Activated CD8-positive, alpha-beta memory T cell treated with anti-CD3 and anti-CD28 coated beads for 48 hours (primary cell): ENCODE results near the gene KIF14.

ENCODE experiments used
- DNase-seq, 3 experiments: peaks; one replicate each; pipeline ENCODE4 v3.0.0-alpha.2; 2020; ENCODE audit warnings: low read depth in 2 of 3, low spot score in 2 of 3

KIF14 gene

GRCh38 chr1:200620273-200621131 lies at the start of gene KIF14:
Gene KIF14, minus strand, starts transcription at chr1:200620751. Its CDS starts 2,028 bp downstream, at chr1:200618723.
- DNase-seq, result peak; percentile 68 to 79 (median 78)

- DNase-seq, result peak; percentile 77 to 87 (median 80)
Observed at GRCh38 chr1:200669314-200670241, 49.0 kb upstream of the KIF14 start, which contains the start of gene DDX59. Gene DDX59, minus strand, starts transcription at chr1:200669907. Its CDS starts 3,167 bp downstream, at chr1:200666740.

GRCh38 chr1:200668514-200669313 lies 48.2 kb upstream of the KIF14 start:
- no peak for DNase-seq

GRCh38 chr1:200666309-200666708 lies 45.8 kb upstream of the KIF14 start:
- DNase-seq, result no peak

- no peak for DNase-seq
Observed at GRCh38 chr1:200665861-200666260, 45.3 kb upstream of the KIF14 start.

GRCh38 chr1:200660719-200661118 lies 40.2 kb upstream of the KIF14 start:
- DNase-seq, result no peak

GRCh38 chr1:200659269-200659668 lies 38.7 kb upstream of the KIF14 start:
- DNase-seq, result no peak

- no peak for DNase-seq
Observed at GRCh38 chr1:200658037-200658818, 37.7 kb upstream of the KIF14 start.

GRCh38 chr1:200654660-200655059 lies 34.1 kb upstream of the KIF14 start:
- DNase-seq, result no peak

GRCh38 chr1:200653022-200653462 lies 32.5 kb upstream of the KIF14 start:
- DNase-seq, result no peak

GRCh38 chr1:200652378-200652777 lies 31.8 kb upstream of the KIF14 start:
- DNase-seq, result no peak

- DNase-seq, result no peak
Observed at GRCh38 chr1:200646515-200646914, 26.0 kb upstream of the KIF14 start.

GRCh38 chr1:200644021-200644420 lies 23.5 kb upstream of the KIF14 start:
- DNase-seq, result no peak

GRCh38 chr1:200642481-200642880 lies 21.9 kb upstream of the KIF14 start:
- DNase-seq, result no peak

GRCh38 chr1:200640963-200641401 lies 20.4 kb upstream of the KIF14 start:
- no peak for DNase-seq

- no peak for DNase-seq
Observed at GRCh38 chr1:200640373-200640962, 19.9 kb upstream of the KIF14 start.

GRCh38 chr1:200638073-200638472 lies 17.5 kb upstream of the KIF14 start:
- no peak for DNase-seq

GRCh38 chr1:200636681-200637080 lies 16.1 kb upstream of the KIF14 start:
- no peak for DNase-seq

- DNase-seq, result no peak
Observed at GRCh38 chr1:200634261-200635122, 13.9 kb upstream of the KIF14 start.
